ENCODE data around the gene ANO1. TPM values are rescaled to one million over a fixed set of nuclear protein-coding genes. Genes with fewer than 3 reads are reported as not detected.
A peak's percentile ranks its signal among the peaks of the same experiment; 100 is the strongest.

The ANO1 gene
- total RNA-seq, 1 donor from 2014 or later: 244 TPM

GRCh38 chr11:70153133-70153727, 75.1 kb downstream of the ANO1 start:
- peaks cover 58 to 92% of the 10 kb centered on the region in 2 donors for H3K36me3 ChIP-seq
- H3K27me3 ChIP-seq: no peaks in the 10 kb centered on the region
- H3K4me1 ChIP-seq: no peaks in the 10 kb centered on the region
- intact Hi-C loops (cut with DNase I): no loop called here
- DNase-seq (ENCODE audit: low spot score in 2 of 2): no peak
- TF ChIP-seq CTCF (IDR thresholded peaks at IDR 0.05): no peak
- no peaks in the 10 kb centered on the region for H3K9me3 ChIP-seq
- H3K4me3 ChIP-seq: no peak overlapping the region
- H3K27ac ChIP-seq: no peak overlapping the region

- intact Hi-C loops (cut with DNase I): no loop called here
- peak overlapping the region in 1 of 2 donors; percentile 2 for H3K27ac ChIP-seq
- H3K27me3 ChIP-seq: no peaks in the 10 kb centered on the region
- H3K36me3 ChIP-seq: peaks cover 47 to 81% of the 10 kb centered on the region in 2 donors
- no peak overlapping the region for H3K4me3 ChIP-seq
- no peaks in the 10 kb centered on the region for H3K9me3 ChIP-seq
- TF ChIP-seq CTCF (IDR thresholded peaks at IDR 0.05): no peak
- H3K4me1 ChIP-seq: no peaks in the 10 kb centered on the region
- no peak for DNase-seq (ENCODE audit: low spot score in 2 of 2)
These were observed 77.3 kb downstream of the ANO1 start for GRCh38 chr11:70155386-70155785.

GRCh38 chr11:70156291-70157037, 78.3 kb downstream of the ANO1 start:
- no peak for DNase-seq (ENCODE audit: low spot score in 2 of 2)

GRCh38 chr11:70158201-70158600, 80.1 kb downstream of the ANO1 start:
- peaks cover 46 to 81% of the 10 kb centered on the region in 2 donors for H3K36me3 ChIP-seq
- H3K27me3 ChIP-seq: no peaks in the 10 kb centered on the region
- H3K4me1 ChIP-seq: no peaks in the 10 kb centered on the region
- peak in 2 of 3 experiments; percentile 26 to 44 for TF ChIP-seq CTCF (IDR thresholded peaks at IDR 0.05)
- no peaks in the 10 kb centered on the region for H3K9me3 ChIP-seq
- H3K4me3 ChIP-seq: no peak overlapping the region
- H3K27ac ChIP-seq: peak overlapping the region; percentile 39 to 67
- intact Hi-C loops (cut with DNase I): no loop called here
- DNase-seq (ENCODE audit: low spot score in 2 of 2): no peak

More at GRCh38 chr11:70156291-70157037, 78.3 kb downstream of the ANO1 start:
- no peak for TF ChIP-seq CTCF (IDR thresholded peaks at IDR 0.05)
- no peaks in the 10 kb centered on the region for H3K9me3 ChIP-seq
- peaks cover 46 to 81% of the 10 kb centered on the region in 2 donors for H3K36me3 ChIP-seq
- intact Hi-C loops (cut with DNase I): no loop called here
- H3K4me1 ChIP-seq: no peaks in the 10 kb centered on the region
- no peaks in the 10 kb centered on the region for H3K27me3 ChIP-seq
- H3K27ac ChIP-seq: no peak overlapping the region
- H3K4me3 ChIP-seq: no peak overlapping the region

GRCh38 chr11:70158757-70159389, 80.8 kb downstream of the ANO1 start:
- intact Hi-C loops (cut with DNase I): no loop called here
- peak overlapping the region; percentile 39 to 67 for H3K27ac ChIP-seq

More at GRCh38 chr11:70158757-70159389, 80.8 kb downstream of the ANO1 start:
- H3K4me1 ChIP-seq: no peaks in the 10 kb centered on the region
- TF ChIP-seq CTCF (IDR thresholded peaks at IDR 0.05): no peak
- no peak for DNase-seq (ENCODE audit: low spot score in 2 of 2)
- H3K4me3 ChIP-seq: no peak overlapping the region
- H3K27me3 ChIP-seq: no peaks in the 10 kb centered on the region
- no peaks in the 10 kb centered on the region for H3K9me3 ChIP-seq
- H3K36me3 ChIP-seq: peaks cover 44 to 81% of the 10 kb centered on the region in 2 donors

Data from ascending aorta (tissue), 2 donors.